Panc1 (cell line): Measurements from ENCODE around the gene NATD1.

ENCODE experiments used
- CTCF ChIP-seq: fragments of 450-650 bp; IDR thresholded peaks from 2 replicates; pipeline ENCODE4 v1.5.1; 2017; ENCODE audit warnings: mild to moderate bottlenecking
- POLR2AphosphoS5 ChIP-seq: IDR thresholded peaks from 2 replicates; pipeline ENCODE4 v1.6.1; 2012; ENCODE audit warnings: mild to moderate bottlenecking, low read depth, low read length, moderate library complexity

GRCh38 chr17:21297597-21297996, 44.4 kb upstream of the NATD1 start:
- TF ChIP-seq CTCF (no peak), POLR2AphosphoS5 (no peak)
